Endodermal cell (in vitro differentiated cells): ENCODE results near the gene RAD52. TPM values are rescaled to one million over a fixed set of nuclear protein-coding genes. Genes with fewer than 3 reads are reported as not detected.

ENCODE experiments used
- DNase-seq: peaks from one replicate; pipeline ENCODE4 v3.0.0-alpha.2; 2017
- H3K27ac ChIP-seq: 2 replicates; pipeline ENCODE4 v1.5.1; 2013; ENCODE audit warnings: mild to moderate bottlenecking, low read depth, low read length, moderate library complexity
- H3K27me3 ChIP-seq: 2 replicates; pipeline ENCODE4 v1.6.1; 2013; ENCODE audit warnings: mild to moderate bottlenecking, low read length, moderate library complexity; ENCODE audit not compliant: insufficient read depth, control insufficient read depth, poor library complexity, severe bottlenecking
- H3K36me3 ChIP-seq: 2 replicates; pipeline ENCODE4 v1.7.0; 2013; ENCODE audit warnings: mild to moderate bottlenecking, low read length, moderate library complexity; ENCODE audit not compliant: control insufficient read depth, insufficient read depth
- H3K4me1 ChIP-seq: one replicate; pipeline ENCODE4 v1.7.0; 2013; ENCODE audit warnings: low read length; ENCODE audit not compliant: control insufficient read depth, insufficient read depth
- H3K4me3 ChIP-seq: 2 replicates; pipeline ENCODE4 v1.5.1; 2013; ENCODE audit warnings: mild to moderate bottlenecking, low read length, moderate library complexity
- H3K9ac ChIP-seq: 2 replicates; pipeline ENCODE4 v1.6.1; 2013; ENCODE audit warnings: mild to moderate bottlenecking, low read length, moderate library complexity; ENCODE audit not compliant: poor library complexity, severe bottlenecking; ENCODE audit errors: extremely low read depth
- H3K9me3 ChIP-seq: 2 replicates; pipeline ENCODE4 v1.6.1; 2013; ENCODE audit warnings: mild to moderate bottlenecking, low read length, moderate library complexity; ENCODE audit not compliant: control insufficient read depth
- H3K27ac Mint-ChIP-seq: 2 replicates; pipeline ENCODE4 v1.8.0; 2020; ENCODE audit warnings: mixed read lengths
- H3K27me3 Mint-ChIP-seq: 2 replicates; pipeline ENCODE4 v1.8.0; 2021; ENCODE audit warnings: mild to moderate bottlenecking, mixed read lengths; ENCODE audit not compliant: insufficient read depth
- H3K36me3 Mint-ChIP-seq: 2 replicates; pipeline ENCODE4 v1.8.0; 2020; ENCODE audit warnings: low read depth, mixed read lengths
- H3K4me1 Mint-ChIP-seq: 2 replicates; pipeline ENCODE4 v1.8.0; 2020; ENCODE audit warnings: mixed read lengths
- H3K4me3 Mint-ChIP-seq: 2 replicates; pipeline ENCODE4 v1.8.0; 2020; ENCODE audit warnings: mild to moderate bottlenecking, moderate library complexity, mixed read lengths
- H3K9me3 Mint-ChIP-seq: 2 replicates; pipeline ENCODE4 v1.8.0; 2020; ENCODE audit warnings: mild to moderate bottlenecking, mixed read lengths
- WGBS, 2 experiments: methylation state at CpG; one replicate each; pipeline versions ENCODE4 v1.1.5 to v1.1.7; 2013; ENCODE audit warnings: missing lambda C conversion rate in 2 of 2, mixed read lengths in 1 of 2; ENCODE audit not compliant: insufficient coverage in 1 of 2, insufficient read length in 1 of 2; 5-methylcytosine and 5-hydroxymethylcytosine counted together
- total RNA-seq, 2 donors: library from RNA; stranded (reverse); fragmentation: NEBNext Ultra II Directional in 1 of 2; extraction: Animal tissue kit (Norgen Biotek cat#: 25700) in 1 of 2; gene quantifications; 2 replicates in 1 of 2; 3 replicates in 1 of 2; pipeline ENCODE4 v1.2.1, GENCODE V29; 2021
- TF ChIP-seq, protein P1 (sequence below): fragments of 200-600 bp; sonication (generic); conservative IDR thresholded peaks from 2 replicates; pipeline ENCODE4 v1.5.0; 2021; ENCODE audit warnings: antibody characterized with exemption, mild to moderate bottlenecking

Gene RAD52
- total RNA-seq, 2 donors from 2014 or later: 24.3 to 35.1 TPM

DNA sequence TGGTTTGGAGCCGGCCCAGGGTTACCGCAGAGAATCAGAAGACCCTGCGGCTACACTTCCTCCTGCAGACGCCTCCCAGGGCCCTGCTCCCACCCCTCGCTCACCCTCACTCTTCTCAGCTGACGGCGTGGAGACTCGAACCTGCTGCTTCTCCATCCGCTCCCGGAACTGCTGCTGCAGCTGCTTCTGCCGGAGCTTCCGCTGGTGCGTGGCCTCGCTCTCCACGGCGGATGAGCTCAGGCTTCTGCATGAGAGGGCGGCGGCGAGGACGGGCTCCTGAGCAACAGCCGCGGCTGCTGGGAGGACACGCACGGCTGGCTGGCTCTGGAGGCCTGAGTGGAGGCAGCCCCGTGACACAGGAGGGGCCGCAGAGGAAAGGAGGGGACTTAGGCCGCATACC, 33.3 kb downstream of the RAD52 start:
- Histone ChIP-seq H3K27ac (peak overlapping the region; percentile 24), H3K36me3 (peaks cover 89% of the 10 kb centered on the region), H3K4me3 (no peak overlapping the region), H3K9me3 (no peaks in the 10 kb centered on the region), H3K9ac (no peak overlapping the region), H3K27me3 (no peaks in the 10 kb centered on the region), H3K4me1 (no peaks in the 10 kb centered on the region)
- H3K4me3 Mint-ChIP-seq: no peak overlapping the region
- TF ChIP-seq, protein P1, sequence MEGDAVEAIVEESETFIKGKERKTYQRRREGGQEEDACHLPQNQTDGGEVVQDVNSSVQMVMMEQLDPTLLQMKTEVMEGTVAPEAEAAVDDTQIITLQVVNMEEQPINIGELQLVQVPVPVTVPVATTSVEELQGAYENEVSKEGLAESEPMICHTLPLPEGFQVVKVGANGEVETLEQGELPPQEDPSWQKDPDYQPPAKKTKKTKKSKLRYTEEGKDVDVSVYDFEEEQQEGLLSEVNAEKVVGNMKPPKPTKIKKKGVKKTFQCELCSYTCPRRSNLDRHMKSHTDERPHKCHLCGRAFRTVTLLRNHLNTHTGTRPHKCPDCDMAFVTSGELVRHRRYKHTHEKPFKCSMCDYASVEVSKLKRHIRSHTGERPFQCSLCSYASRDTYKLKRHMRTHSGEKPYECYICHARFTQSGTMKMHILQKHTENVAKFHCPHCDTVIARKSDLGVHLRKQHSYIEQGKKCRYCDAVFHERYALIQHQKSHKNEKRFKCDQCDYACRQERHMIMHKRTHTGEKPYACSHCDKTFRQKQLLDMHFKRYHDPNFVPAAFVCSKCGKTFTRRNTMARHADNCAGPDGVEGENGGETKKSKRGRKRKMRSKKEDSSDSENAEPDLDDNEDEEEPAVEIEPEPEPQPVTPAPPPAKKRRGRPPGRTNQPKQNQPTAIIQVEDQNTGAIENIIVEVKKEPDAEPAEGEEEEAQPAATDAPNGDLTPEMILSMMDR: no peak
- H3K27me3 Mint-ChIP-seq: no peaks in the 10 kb centered on the region
- peak; percentile 59 for DNase-seq
- H3K9me3 Mint-ChIP-seq: no peaks in the 10 kb centered on the region
- WGBS, 2 experiments: 96 to 98% methylated on average over 20 to 27 of the region's 27 CpGs
- H3K36me3 Mint-ChIP-seq: peaks cover 90% of the 10 kb centered on the region
- peaks cover 15% of the 10 kb centered on the region for H3K4me1 Mint-ChIP-seq
- no peak overlapping the region for H3K27ac Mint-ChIP-seq

DNA sequence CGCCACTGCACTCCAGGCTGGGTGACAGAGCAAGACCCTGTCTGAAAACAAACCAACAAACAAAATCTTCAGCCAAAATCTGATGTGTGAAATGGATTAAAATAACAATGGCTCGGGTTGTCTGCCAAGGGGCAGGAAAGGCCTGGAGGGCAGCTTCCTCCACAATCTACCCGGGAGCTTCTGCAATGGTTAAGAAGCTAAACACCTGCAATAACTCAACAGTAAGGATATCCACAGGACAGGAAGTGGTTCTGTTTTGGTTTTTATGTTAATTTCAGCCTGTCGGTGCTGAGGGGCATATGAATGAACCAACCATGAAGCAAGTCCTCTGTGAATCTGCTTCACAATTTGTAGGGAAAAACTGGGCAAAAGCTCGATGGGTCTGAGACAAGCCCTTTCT, 34.4 kb downstream of the RAD52 start:
- H3K4me1 Mint-ChIP-seq: peaks cover 15% of the 10 kb centered on the region

DNA sequence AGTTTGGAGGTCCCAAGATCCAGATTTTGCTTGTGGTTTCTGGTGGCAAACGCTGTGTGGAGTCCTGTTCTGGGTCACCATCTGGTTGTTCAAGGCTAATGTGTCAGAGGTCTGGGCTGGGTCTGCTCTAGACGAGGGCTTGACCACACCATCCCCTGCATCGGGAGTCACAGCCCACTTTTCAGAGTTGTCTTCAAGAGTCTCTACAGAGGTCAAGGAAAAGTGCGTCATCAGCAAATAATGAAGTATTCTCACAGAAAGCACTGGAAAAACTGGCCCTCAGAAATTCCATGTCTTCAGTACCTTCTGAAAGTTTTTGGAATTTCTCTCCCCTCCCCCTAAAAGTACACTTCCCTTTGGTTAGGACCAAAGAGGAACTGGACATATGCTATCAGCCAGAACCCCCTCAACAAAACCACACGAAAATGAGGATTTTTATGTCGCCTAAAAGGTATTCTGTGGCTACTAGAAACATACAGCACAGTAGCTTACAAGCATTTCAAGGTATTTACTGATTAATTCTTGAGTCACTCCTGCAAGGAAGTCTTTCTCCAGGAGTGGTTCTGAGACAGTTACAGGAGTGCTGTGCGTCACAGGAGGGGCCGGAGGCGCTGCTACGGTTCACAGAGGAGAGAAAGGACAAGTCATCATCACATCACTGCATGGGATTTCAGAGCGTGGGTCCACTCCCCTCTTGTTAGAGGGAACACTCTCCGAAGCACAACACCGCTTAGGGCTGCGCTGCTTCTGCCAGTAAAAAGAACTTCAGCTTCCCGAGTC, 35.4 kb downstream of the RAD52 start:
- 92 to 95% methylated on average over 13 to 15 of the region's 15 CpGs for WGBS, 2 experiments
- DNase-seq: no peak
- Histone ChIP-seq H3K27ac (no peak overlapping the region), H3K4me1 (no peaks in the 10 kb centered on the region), H3K36me3 (peaks cover 100% of the 10 kb centered on the region), H3K9me3 (no peaks in the 10 kb centered on the region), H3K4me3 (no peak overlapping the region), H3K9ac (no peak overlapping the region), H3K27me3 (no peaks in the 10 kb centered on the region)
- H3K36me3 Mint-ChIP-seq: peaks cover 92% of the 10 kb centered on the region
- no peaks in the 10 kb centered on the region for H3K27me3 Mint-ChIP-seq
- TF ChIP-seq, protein P1: no peak
- peaks cover 15% of the 10 kb centered on the region for H3K4me1 Mint-ChIP-seq
- no peaks in the 10 kb centered on the region for H3K9me3 Mint-ChIP-seq
- H3K4me3 Mint-ChIP-seq: no peak overlapping the region
- peak overlapping the region; percentile 67 for H3K27ac Mint-ChIP-seq

More for the DNA sequence above, 34.4 kb downstream of the RAD52 start:
- peak overlapping the region; percentile 60 for H3K27ac Mint-ChIP-seq
- H3K27ac ChIP-seq: no peak overlapping the region
- H3K27me3 Mint-ChIP-seq: no peaks in the 10 kb centered on the region
- TF ChIP-seq, protein P1: no peak
- no peak overlapping the region for H3K9ac ChIP-seq
- H3K4me3 ChIP-seq: no peak overlapping the region
- H3K9me3 Mint-ChIP-seq: no peaks in the 10 kb centered on the region
- H3K4me1 ChIP-seq: no peaks in the 10 kb centered on the region
- no peak overlapping the region for H3K4me3 Mint-ChIP-seq
- H3K27me3 ChIP-seq: no peaks in the 10 kb centered on the region
- peak; percentile 65 for DNase-seq
- peaks cover 90% of the 10 kb centered on the region for H3K36me3 Mint-ChIP-seq
- peaks cover 92% of the 10 kb centered on the region for H3K36me3 ChIP-seq
- no peaks in the 10 kb centered on the region for H3K9me3 ChIP-seq
- WGBS, 2 experiments: 82 to 89% methylated on average over 4 to 5 of the region's 5 CpGs
